H9 (cell line): ENCODE data around the gene ARHGAP27. TPM values are rescaled to one million over a fixed set of nuclear protein-coding genes. Genes with fewer than 3 reads are reported as not detected.
A peak's percentile ranks its signal among the peaks of the same experiment; 100 is the strongest.

Source experiments
- DNase-seq: peaks from one replicate; pipeline ENCODE4 v3.0.0-alpha.2; 2017
- H2AFZ ChIP-seq: one replicate; pipeline ENCODE4 v1.6.1; 2013; ENCODE audit warnings: mild to moderate bottlenecking, low read length, control low read depth, moderate library complexity
- H2AK5ac ChIP-seq: 2 replicates; pipeline ENCODE4 v1.6.1; 2013; ENCODE audit warnings: low read length, control low read depth, mixed read lengths; ENCODE audit not compliant: insufficient read length
- H2BK120ac ChIP-seq: one replicate; pipeline ENCODE4 v1.6.1; 2013; ENCODE audit warnings: low read depth, mild to moderate bottlenecking, low read length, control low read depth, inconsistent platforms; ENCODE audit not compliant: poor library complexity, severe bottlenecking
- H2BK12ac ChIP-seq: 2 replicates; pipeline ENCODE4 v1.6.1; 2013; ENCODE audit warnings: low read length, control low read depth, mixed read lengths, low read depth; ENCODE audit not compliant: insufficient read length
- H2BK15ac ChIP-seq: 2 replicates; pipeline ENCODE4 v1.6.1; 2013; ENCODE audit warnings: low read depth, low read length, control low read depth
- H2BK20ac ChIP-seq: one replicate; pipeline ENCODE4 v1.6.1; 2013; ENCODE audit warnings: low read depth, mild to moderate bottlenecking, low read length, control low read depth, inconsistent platforms; ENCODE audit not compliant: poor library complexity, severe bottlenecking
- H2BK5ac ChIP-seq: 2 replicates; pipeline ENCODE4 v1.6.1; 2013; ENCODE audit warnings: low read length, control low read depth, mixed read lengths; ENCODE audit not compliant: insufficient read length
- H3K14ac ChIP-seq: 2 replicates; pipeline ENCODE4 v1.6.1; 2013; ENCODE audit warnings: low read length, control low read depth; ENCODE audit not compliant: insufficient read depth
- H3K18ac ChIP-seq: 2 replicates; pipeline ENCODE4 v1.6.1; 2013; ENCODE audit warnings: low read depth, mild to moderate bottlenecking, mixed read lengths, low read length, control low read depth; ENCODE audit not compliant: insufficient read length
- H3K23ac ChIP-seq: 2 replicates; pipeline ENCODE4 v1.6.1; 2013; ENCODE audit warnings: low read length, control low read depth, mixed read lengths, low read depth; ENCODE audit not compliant: insufficient read length
- H3K23me2 ChIP-seq: 2 replicates; pipeline ENCODE4 v1.6.1; 2013; ENCODE audit warnings: low read depth, mild to moderate bottlenecking, mixed read lengths, low read length, control low read depth; ENCODE audit not compliant: insufficient read length, poor library complexity, severe bottlenecking
- H3K27ac ChIP-seq: 2 replicates; pipeline ENCODE4 v1.5.1; 2013; ENCODE audit warnings: low read length, control low read depth, mixed read lengths, low read depth; ENCODE audit not compliant: insufficient read length
- H3K27me3 ChIP-seq: 2 replicates; pipeline ENCODE4 v1.6.1; 2013; ENCODE audit warnings: low read length, control low read depth, inconsistent platforms; ENCODE audit not compliant: insufficient read depth
- H3K4ac ChIP-seq: 2 replicates; pipeline ENCODE4 v1.6.1; 2013; ENCODE audit warnings: low read depth, mild to moderate bottlenecking, control low read depth, inconsistent platforms, low read length, moderate library complexity
- H3K4me1 ChIP-seq: 2 replicates; pipeline ENCODE4 v1.6.1; 2013; ENCODE audit warnings: low read length, control low read depth, inconsistent platforms; ENCODE audit not compliant: insufficient read depth
- H3K4me2 ChIP-seq: 2 replicates; pipeline ENCODE4 v1.6.1; 2013; ENCODE audit warnings: low read length, control low read depth, mixed read lengths; ENCODE audit not compliant: insufficient read length, insufficient read depth
- H3K56ac ChIP-seq: 2 replicates; pipeline ENCODE4 v1.6.1; 2013; ENCODE audit warnings: low read depth, mild to moderate bottlenecking, mixed read lengths, low read length, control low read depth; ENCODE audit not compliant: insufficient read length
- H3K79me1 ChIP-seq: 2 replicates; pipeline ENCODE4 v1.6.1; 2013; ENCODE audit warnings: low read depth, mild to moderate bottlenecking, moderate library complexity, low read length, control low read depth, inconsistent platforms; ENCODE audit not compliant: insufficient read depth, poor library complexity, severe bottlenecking
- H3K79me2 ChIP-seq: 2 replicates; pipeline ENCODE4 v1.6.1; 2013; ENCODE audit warnings: low read length, control low read depth, inconsistent platforms; ENCODE audit not compliant: insufficient read depth
- H3K9ac ChIP-seq: 2 replicates; pipeline ENCODE4 v1.6.1; 2013; ENCODE audit warnings: low read length, control low read depth, mixed read lengths; ENCODE audit not compliant: insufficient read length; ENCODE audit errors: extremely low read depth
- H3K9me3 ChIP-seq: one replicate; pipeline ENCODE4 v1.6.1; 2013; ENCODE audit warnings: low read depth, low read length, inconsistent platforms; ENCODE audit not compliant: control insufficient read depth
- H3T11ph ChIP-seq: one replicate; pipeline ENCODE4 v1.6.1; 2013; ENCODE audit warnings: mild to moderate bottlenecking, low read length, control low read depth, inconsistent platforms
- H4K20me1 ChIP-seq: one replicate; pipeline ENCODE4 v1.6.1; 2013; ENCODE audit not compliant: control insufficient read depth, insufficient read length, insufficient read depth
- H4K5ac ChIP-seq: 2 replicates; pipeline ENCODE4 v1.6.1; 2013; ENCODE audit warnings: low read depth, mild to moderate bottlenecking, mixed read lengths, low read length, control low read depth; ENCODE audit not compliant: insufficient read length
- H4K8ac ChIP-seq: replicated peaks from 2 replicates; pipeline ENCODE4 v1.6.1; 2013; ENCODE audit warnings: low read length, control low read depth, mixed read lengths, low read depth; ENCODE audit not compliant: insufficient read length
- H4K91ac ChIP-seq: 2 replicates; pipeline ENCODE4 v1.6.1; 2013; ENCODE audit warnings: low read depth, mild to moderate bottlenecking, moderate library complexity, mixed read lengths, low read length, control low read depth; ENCODE audit not compliant: insufficient read length
- H3K27ac Mint-ChIP-seq, 3 experiments: 2 replicates in 2 of 3; 3 replicates in 1 of 3; pipeline ENCODE4 v1.8.0; 2020 to 2021; ENCODE audit warnings: mixed read lengths in 3 of 3, mild to moderate bottlenecking in 1 of 3, moderate library complexity in 1 of 3
- H3K27me3 Mint-ChIP-seq: 2 replicates; pipeline ENCODE4 v1.8.0; 2021; ENCODE audit warnings: low read depth, mild to moderate bottlenecking, moderate library complexity, mixed read lengths
- H3K36me3 Mint-ChIP-seq, 3 experiments: 2 replicates in 2 of 3; 3 replicates in 1 of 3; pipeline ENCODE4 v1.8.0; 2020 to 2021; ENCODE audit warnings: low read depth in 3 of 3, mixed read lengths in 3 of 3; ENCODE audit not compliant: insufficient read depth in 1 of 3
- H3K4me1 Mint-ChIP-seq, 2 experiments: 2 replicates each; pipeline ENCODE4 v1.8.0; 2020; ENCODE audit warnings: mixed read lengths in 2 of 2
- H3K4me3 Mint-ChIP-seq, 2 experiments: 2 replicates in 1 of 2; 3 replicates in 1 of 2; pipeline ENCODE4 v1.8.0; 2020 to 2021; ENCODE audit warnings: mild to moderate bottlenecking in 2 of 2, mixed read lengths in 2 of 2, moderate library complexity in 1 of 2
- H3K9me3 Mint-ChIP-seq, 2 experiments: 2 replicates in 1 of 2; 3 replicates in 1 of 2; pipeline ENCODE4 v1.8.0; 2020; ENCODE audit warnings: mild to moderate bottlenecking in 2 of 2, mixed read lengths in 2 of 2, moderate library complexity in 1 of 2
- CTCF ChIP-seq: fragments of 200-600 bp; sonication (generic); conservative IDR thresholded peaks from 3 replicates; pipeline ENCODE4 v1.8.0; 2021; ENCODE audit warnings: antibody characterized with exemption, mild to moderate bottlenecking
- WGBS: extraction: QIAGEN DNeasy Blood & Tissue Kit; methylation state at CpG from one replicate; pipeline ENCODE4 v1.1.7; 2013; ENCODE audit warnings: missing lambda C conversion rate, low lambda C conversion rate, mixed read lengths; ENCODE audit not compliant: insufficient read length; ENCODE audit errors: extremely low coverage; 5-methylcytosine and 5-hydroxymethylcytosine counted together
- total RNA-seq: library from RNA; stranded (reverse); gene quantifications from 2 replicates; pipeline ENCODE4 v1.2.1, GENCODE V29; 2021

The ARHGAP27 gene
- total RNA-seq, 1 experiment from 2014 or later = 9.9 TPM

GRCh38 chr17:45440161-45440778 lies 7.6 kb upstream of the ARHGAP27 start:
- Histone ChIP-seq H3K23ac (no peak overlapping the region), H3K27ac (no peak overlapping the region), H3K23me2 (no peaks in the 10 kb centered on the region), H2BK15ac (no peak overlapping the region), H3K79me1 (no peaks in the 10 kb centered on the region), H3K18ac (no peak overlapping the region), H2BK120ac (no peak overlapping the region), H3K79me2 (no peaks in the 10 kb centered on the region), H3K4me2 (no peak overlapping the region), H3K56ac (no peak overlapping the region), H3K14ac (no peak overlapping the region), H4K91ac (no peak overlapping the region), H2BK5ac (no peak overlapping the region), H4K8ac (no peak overlapping the region), H2BK12ac (no peak overlapping the region), H2AFZ (no peak overlapping the region), H3K9ac (no peak overlapping the region), H3T11ph (no peak overlapping the region), H3K27me3 (no peaks in the 10 kb centered on the region), H4K5ac (no peak overlapping the region), H2BK20ac (no peak overlapping the region), H3K4ac (no peak overlapping the region), H3K4me1 (no peaks in the 10 kb centered on the region), H4K20me1 (no peaks in the 10 kb centered on the region), H2AK5ac (no peak overlapping the region), H3K9me3 (no peaks in the 10 kb centered on the region)
- peaks cover 26 to 33% of the 10 kb centered on the region in 2 experiments for H3K4me1 Mint-ChIP-seq
- peak; percentile 45 for DNase-seq
- H3K36me3 Mint-ChIP-seq = peaks cover 0 to 11% (median 5%) of the 10 kb centered on the region in 3 experiments; a peak in 4 of 7 replicates
- H3K9me3 Mint-ChIP-seq = no peaks in the 10 kb centered on the region
- peak overlapping the region in 1 of 3 experiments; percentile 73; a peak in 2 of 7 replicates for H3K27ac Mint-ChIP-seq
- H3K27me3 Mint-ChIP-seq = no peaks in the 10 kb centered on the region; the same call in 1 of the 2 replicates
- no peak for TF ChIP-seq CTCF
- no CpG with 5 or more reads among the region's 10 CpGs for WGBS
- peak overlapping the region in 1 of 2 experiments; percentile 0; a peak in 1 of 5 replicates for H3K4me3 Mint-ChIP-seq
